HCT116 (cell line): Measurements from ENCODE around the gene USO1. TPM values are rescaled to one million over a fixed set of nuclear protein-coding genes. Genes with fewer than 3 reads are reported as not detected.

Experiments
- ATAC-seq: fragments of 200-7000 bp; cut with Tn5 transposase; 2 replicates; pipeline ENCODE4 v1.9.1; 2020; ENCODE audit warnings: mild to moderate bottlenecking, moderate library complexity
- BruUV-seq: library from RNA; stranded (reverse); fragments of 400-500 nt; replicated peaks from 2 replicates; lab custom pipeline; 2021; lab: Mats Ljungman, UMichigan
- CTCF ChIA-PET: fragments of 300-600 bp; sonication (Branson Sonifier 250); formaldehyde crosslinking; loops from one replicate; lab custom pipeline; 2021; ENCODE audit warnings: antibody characterized with exemption; lab: Charles Lee
- POLR2A ChIA-PET: fragments of 300-600, 350-600 bp; sonication (Branson Sonifier 250); formaldehyde crosslinking; loops from one replicate; lab custom pipeline; 2021; ENCODE audit warnings: antibody characterized with exemption; lab: Charles Lee
- RAD21 ChIA-PET, 2 experiments: fragments of 300-600 bp; sonication (Branson Sonifier 250); formaldehyde crosslinking; loops; one replicate each; lab custom pipeline; 2023; ENCODE audit warnings: low total read pairs in 2 of 2; ENCODE audit not compliant: uncharacterized antibody in 2 of 2, unreplicated experiment in 2 of 2, low non-redundant PET in 1 of 2; lab: Charles Lee
- DNase-seq: peaks from one replicate; pipeline ENCODE4 v3.0.0-alpha.2; 2010; ENCODE audit warnings: low read depth, low spot score
- H2AFZ ChIP-seq: fragments of 200-600 bp; shearing (Covaris generic), sonication (generic); 2 replicates; pipeline ENCODE4 v1.6.1; 2017; ENCODE audit warnings: low read depth, mixed run types, mixed read lengths, antibody characterized with exemption, low read length; ENCODE audit not compliant: poor library complexity, severe bottlenecking
- H3K27ac ChIP-seq: 2 replicates; pipeline ENCODE4 v1.5.1; 2012; ENCODE audit warnings: low read depth, low read length
- H3K27me3 ChIP-seq: fragments of 200-600 bp; sonication (generic); 2 replicates; pipeline ENCODE4 v1.6.1; 2016; ENCODE audit warnings: mixed run types, low read length, mixed read lengths; ENCODE audit not compliant: insufficient read depth
- H3K36me3 ChIP-seq, 2 experiments: fragments of 200-500 bp in 1 of 2; fragments of 200-600 bp in 1 of 2; sonication (Bioruptor generic) in 1 of 2; sonication (generic) in 1 of 2; 2 replicates each; pipeline versions ENCODE4 v1.5.1 to v1.6.1; 2014 to 2016; ENCODE audit warnings: low read length in 2 of 2, inconsistent platforms in 1 of 2, mixed read lengths in 1 of 2, mixed run types in 1 of 2; ENCODE audit not compliant: insufficient read depth in 2 of 2, control insufficient read depth in 1 of 2
- H3K4me1 ChIP-seq, 2 experiments: fragments of 200-600 bp in 1 of 2; sonication (generic) in 1 of 2; 2 replicates each; pipeline versions ENCODE4 v1.5.1 to v1.6.1; 2012 to 2017; ENCODE audit warnings: low read length in 2 of 2, inconsistent platforms in 1 of 2, mild to moderate bottlenecking in 1 of 2, mixed read lengths in 1 of 2, mixed run types in 1 of 2, moderate library complexity in 1 of 2; ENCODE audit not compliant: insufficient read depth in 2 of 2, control insufficient read depth in 1 of 2
- H3K4me2 ChIP-seq: fragments of 200-600 bp; sonication (generic); 2 replicates; pipeline ENCODE4 v1.6.1; 2017; ENCODE audit warnings: mixed run types, low read length, mixed read lengths
- H3K4me3 ChIP-seq, 2 experiments: fragments of 200-600 bp in 1 of 2; sonication (generic) in 1 of 2; replicated peaks in 1 of 2; 2 replicates each; pipeline ENCODE4 v1.5.1; 2011 to 2016; ENCODE audit warnings: low read length in 2 of 2, control low read depth in 1 of 2, low read depth in 1 of 2, mild to moderate bottlenecking in 1 of 2, mixed read lengths in 1 of 2, mixed run types in 1 of 2
- H3K79me2 ChIP-seq: fragments of 200-600 bp; sonication (generic); 2 replicates; pipeline ENCODE4 v1.6.1; 2017; ENCODE audit warnings: mild to moderate bottlenecking, mixed run types, low read length, moderate library complexity, mixed read lengths; ENCODE audit not compliant: insufficient read depth
- H3K9ac ChIP-seq: fragments of 200-600 bp; sonication (generic); 2 replicates; pipeline ENCODE4 v1.6.1; 2016; ENCODE audit warnings: low read length, mixed read lengths
- H3K9me2 ChIP-seq: fragments of 200-600 bp; sonication (generic), shearing (Covaris generic); 2 replicates; pipeline ENCODE4 v1.6.1; 2017; ENCODE audit warnings: mixed run types, mild to moderate bottlenecking, moderate library complexity; ENCODE audit not compliant: insufficient read depth
- H3K9me3 ChIP-seq, 2 experiments: fragments of 200-500 bp in 1 of 2; fragments of 200-600 bp in 1 of 2; sonication (Bioruptor generic) in 1 of 2; sonication (generic) in 1 of 2; 2 replicates each; pipeline ENCODE4 v1.6.1; 2014 to 2017; ENCODE audit warnings: low read length in 2 of 2, mixed read lengths in 2 of 2, inconsistent platforms in 1 of 2, low read depth in 1 of 2, mild to moderate bottlenecking in 1 of 2, mixed run types in 1 of 2, moderate library complexity in 1 of 2; ENCODE audit not compliant: control insufficient read depth in 1 of 2, insufficient read depth in 1 of 2
- H4K20me1 ChIP-seq: fragments of 200-600 bp; sonication (generic), shearing (Covaris generic); 2 replicates; pipeline ENCODE4 v1.6.1; 2017; ENCODE audit warnings: mixed run types, mild to moderate bottlenecking, moderate library complexity; ENCODE audit not compliant: insufficient read depth
- CBX3 ChIP-seq: IDR thresholded peaks from 2 replicates; pipeline ENCODE4 v1.6.1; 2012; ENCODE audit warnings: low read depth
- FOSL1 ChIP-seq: IDR thresholded peaks from 2 replicates; pipeline ENCODE4 v1.6.1; 2012; ENCODE audit warnings: low read depth
- JUND ChIP-seq: IDR thresholded peaks from 2 replicates; pipeline ENCODE4 v1.6.1; 2012
- ZNF274 ChIP-seq: fragments of 200-500 bp; sonication (Bioruptor generic); IDR thresholded peaks from 2 replicates; pipeline ENCODE4 v1.6.1; 2014; ENCODE audit warnings: mild to moderate bottlenecking, low read depth, low read length, inconsistent platforms
- intact Hi-C: fragments of 100-400 bp; cut with micrococcal nuclease; formaldehyde crosslinking; loops from 2 replicates; pipeline ENCODE4 v1.10.0; 2022
- total RNA-seq: library from RNA; stranded (reverse); gene quantifications from one replicate; pipeline ENCODE4 v1.2.1, GENCODE V29; 2021; ENCODE audit not compliant: unreplicated experiment
- TF ChIP-seq, protein P1 (sequence below): IDR thresholded peaks from 2 replicates; pipeline ENCODE4 v1.6.1; 2012; ENCODE audit warnings: low read depth
- TF ChIP-seq, protein P2 (sequence below): IDR thresholded peaks from 2 replicates; pipeline ENCODE4 v1.6.1; 2011; ENCODE audit warnings: mild to moderate bottlenecking, low read length, moderate library complexity; ENCODE audit not compliant: insufficient replicate concordance; ENCODE audit errors: extremely low read depth
- TF ChIP-seq, protein P3 (sequence below): IDR thresholded peaks from 2 replicates; pipeline ENCODE4 v1.6.1; 2012

USO1 gene
- total RNA-seq, 1 experiment from 2014 or later: 72.7 TPM

DNA sequence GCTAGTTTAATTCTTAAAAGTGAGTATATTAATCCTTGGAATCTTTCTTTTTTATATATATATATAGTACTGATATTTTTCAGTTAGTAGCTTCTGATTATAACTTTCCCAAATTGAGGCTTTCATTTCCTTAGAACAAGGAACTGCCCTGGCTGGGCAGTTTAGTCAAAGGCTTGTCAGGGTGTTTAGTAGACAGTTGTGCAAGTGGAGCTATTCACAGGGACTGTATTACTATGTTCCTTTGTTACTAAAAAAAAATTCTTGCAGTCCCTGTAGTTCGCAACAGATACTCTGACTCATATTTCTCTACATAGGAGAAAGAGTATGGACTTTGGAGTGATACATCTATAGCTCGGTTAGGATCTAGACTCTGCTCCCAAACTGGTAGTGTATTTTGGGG is 20.8 kb downstream of the USO1 start:
- Histone ChIP-seq H3K9ac (no peak overlapping the region), H3K36me3 (no peaks in the 10 kb centered on the region), H3K4me1 (no peaks in the 10 kb centered on the region)
- TF ChIP-seq, protein P1, sequence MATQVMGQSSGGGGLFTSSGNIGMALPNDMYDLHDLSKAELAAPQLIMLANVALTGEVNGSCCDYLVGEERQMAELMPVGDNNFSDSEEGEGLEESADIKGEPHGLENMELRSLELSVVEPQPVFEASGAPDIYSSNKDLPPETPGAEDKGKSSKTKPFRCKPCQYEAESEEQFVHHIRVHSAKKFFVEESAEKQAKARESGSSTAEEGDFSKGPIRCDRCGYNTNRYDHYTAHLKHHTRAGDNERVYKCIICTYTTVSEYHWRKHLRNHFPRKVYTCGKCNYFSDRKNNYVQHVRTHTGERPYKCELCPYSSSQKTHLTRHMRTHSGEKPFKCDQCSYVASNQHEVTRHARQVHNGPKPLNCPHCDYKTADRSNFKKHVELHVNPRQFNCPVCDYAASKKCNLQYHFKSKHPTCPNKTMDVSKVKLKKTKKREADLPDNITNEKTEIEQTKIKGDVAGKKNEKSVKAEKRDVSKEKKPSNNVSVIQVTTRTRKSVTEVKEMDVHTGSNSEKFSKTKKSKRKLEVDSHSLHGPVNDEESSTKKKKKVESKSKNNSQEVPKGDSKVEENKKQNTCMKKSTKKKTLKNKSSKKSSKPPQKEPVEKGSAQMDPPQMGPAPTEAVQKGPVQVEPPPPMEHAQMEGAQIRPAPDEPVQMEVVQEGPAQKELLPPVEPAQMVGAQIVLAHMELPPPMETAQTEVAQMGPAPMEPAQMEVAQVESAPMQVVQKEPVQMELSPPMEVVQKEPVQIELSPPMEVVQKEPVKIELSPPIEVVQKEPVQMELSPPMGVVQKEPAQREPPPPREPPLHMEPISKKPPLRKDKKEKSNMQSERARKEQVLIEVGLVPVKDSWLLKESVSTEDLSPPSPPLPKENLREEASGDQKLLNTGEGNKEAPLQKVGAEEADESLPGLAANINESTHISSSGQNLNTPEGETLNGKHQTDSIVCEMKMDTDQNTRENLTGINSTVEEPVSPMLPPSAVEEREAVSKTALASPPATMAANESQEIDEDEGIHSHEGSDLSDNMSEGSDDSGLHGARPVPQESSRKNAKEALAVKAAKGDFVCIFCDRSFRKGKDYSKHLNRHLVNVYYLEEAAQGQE: no peak
- TF ChIP-seq, protein P2, sequence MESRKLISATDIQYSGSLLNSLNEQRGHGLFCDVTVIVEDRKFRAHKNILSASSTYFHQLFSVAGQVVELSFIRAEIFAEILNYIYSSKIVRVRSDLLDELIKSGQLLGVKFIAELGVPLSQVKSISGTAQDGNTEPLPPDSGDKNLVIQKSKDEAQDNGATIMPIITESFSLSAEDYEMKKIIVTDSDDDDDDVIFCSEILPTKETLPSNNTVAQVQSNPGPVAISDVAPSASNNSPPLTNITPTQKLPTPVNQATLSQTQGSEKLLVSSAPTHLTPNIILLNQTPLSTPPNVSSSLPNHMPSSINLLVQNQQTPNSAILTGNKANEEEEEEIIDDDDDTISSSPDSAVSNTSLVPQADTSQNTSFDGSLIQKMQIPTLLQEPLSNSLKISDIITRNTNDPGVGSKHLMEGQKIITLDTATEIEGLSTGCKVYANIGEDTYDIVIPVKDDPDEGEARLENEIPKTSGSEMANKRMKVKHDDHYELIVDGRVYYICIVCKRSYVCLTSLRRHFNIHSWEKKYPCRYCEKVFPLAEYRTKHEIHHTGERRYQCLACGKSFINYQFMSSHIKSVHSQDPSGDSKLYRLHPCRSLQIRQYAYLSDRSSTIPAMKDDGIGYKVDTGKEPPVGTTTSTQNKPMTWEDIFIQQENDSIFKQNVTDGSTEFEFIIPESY: no peak
- TF ChIP-seq, protein P3, sequence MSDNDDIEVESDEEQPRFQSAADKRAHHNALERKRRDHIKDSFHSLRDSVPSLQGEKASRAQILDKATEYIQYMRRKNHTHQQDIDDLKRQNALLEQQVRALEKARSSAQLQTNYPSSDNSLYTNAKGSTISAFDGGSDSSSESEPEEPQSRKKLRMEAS: no peak
- TF ChIP-seq ZNF274: no peak
- TF ChIP-seq CBX3: no peak
- no peak for TF ChIP-seq JUND
- TF ChIP-seq FOSL1: no peak
- TF ChIP-seq, all 23 proteins: peak for 0
- H3K4me2 ChIP-seq: no peak overlapping the region
- H3K9me3 ChIP-seq: no peaks in the 10 kb centered on the region
- no peaks in the 10 kb centered on the region; the same call in 1 of the 2 replicates for H4K20me1 ChIP-seq
- no peak overlapping the region for H3K27ac ChIP-seq
- ChIA-PET POLR2A (no interaction called here), CTCF (no interaction called here), RAD21 (no interaction called here)
- H3K9me2 ChIP-seq: no peaks in the 10 kb centered on the region
- BruUV-seq: no TSS peak
- peaks cover 54% of the 10 kb centered on the region for H3K79me2 ChIP-seq
- intact Hi-C loops: no loop called here
- H2AFZ ChIP-seq: no peak overlapping the region
- ATAC-seq: no peak
- no peaks in the 10 kb centered on the region for H3K27me3 ChIP-seq
- no peak for DNase-seq
- no peak overlapping the region for H3K4me3 ChIP-seq
